NCI-H524 treated with DMSO at 0.1 percent for 48 hours (cell line): ENCODE data around the gene FIBIN.

ENCODE experiments used
- DNase-seq: peaks from one replicate; lab custom pipeline; 2025; lab: John Stamatoyannopoulos, UW

FIBIN gene

GRCh38 chr11:27024865-27025264 is 31.0 kb downstream of the FIBIN start:
- DNase-seq, result no peak

GRCh38 chr11:27025312-27025955 is 31.5 kb downstream of the FIBIN start:
- no peak for DNase-seq

GRCh38 chr11:27025957-27026733 is 32.2 kb downstream of the FIBIN start:
- DNase-seq, result no peak

GRCh38 chr11:27028561-27028965 is 34.7 kb downstream of the FIBIN start:
- no peak for DNase-seq

GRCh38 chr11:27029966-27030365 is 36.1 kb downstream of the FIBIN start:
- DNase-seq, result no peak

- DNase-seq, result no peak
Measured at GRCh38 chr11:27031754-27032153, 37.8 kb downstream of the FIBIN start.

- no peak for DNase-seq
Measured at GRCh38 chr11:27039873-27040272, 46.0 kb downstream of the FIBIN start.

- DNase-seq, result no peak
Measured at GRCh38 chr11:27040302-27041115, 46.6 kb downstream of the FIBIN start, which contains the start of gene BBOX1. Gene BBOX1 (plus strand): TSS chr11:27040815. CDS start chr11:27055431, 14,616 bp downstream.

GRCh38 chr11:27041141-27041899 is 47.4 kb downstream of the FIBIN start:
- DNase-seq, result no peak
